HCT116 (cell line): Measurements from ENCODE around the gene TMCO4. TPM values are rescaled to one million over a fixed set of nuclear protein-coding genes. Genes with fewer than 3 reads are reported as not detected.

ENCODE experiments used
- ATAC-seq: fragments of 200-7000 bp; cut with Tn5 transposase; 2 replicates; pipeline ENCODE4 v1.9.1; 2020; ENCODE audit warnings: mild to moderate bottlenecking, moderate library complexity
- BruUV-seq: library from RNA; stranded (reverse); fragments of 400-500 nt; replicated peaks from 2 replicates; lab custom pipeline; 2021; lab: Mats Ljungman, UMichigan
- CTCF ChIA-PET: fragments of 300-600 bp; sonication (Branson Sonifier 250); formaldehyde crosslinking; loops from one replicate; lab custom pipeline; 2021; ENCODE audit warnings: antibody characterized with exemption; lab: Charles Lee
- POLR2A ChIA-PET: fragments of 300-600, 350-600 bp; sonication (Branson Sonifier 250); formaldehyde crosslinking; loops from one replicate; lab custom pipeline; 2021; ENCODE audit warnings: antibody characterized with exemption; lab: Charles Lee
- RAD21 ChIA-PET, 2 experiments: fragments of 300-600 bp; sonication (Branson Sonifier 250); formaldehyde crosslinking; loops; one replicate each; lab custom pipeline; 2023; ENCODE audit warnings: low total read pairs in 2 of 2; ENCODE audit not compliant: uncharacterized antibody in 2 of 2, unreplicated experiment in 2 of 2, low non-redundant PET in 1 of 2; lab: Charles Lee
- DNase-seq: peaks from one replicate; pipeline ENCODE4 v3.0.0-alpha.2; 2010; ENCODE audit warnings: low read depth, low spot score
- H2AFZ ChIP-seq: fragments of 200-600 bp; shearing (Covaris generic), sonication (generic); 2 replicates; pipeline ENCODE4 v1.6.1; 2017; ENCODE audit warnings: low read depth, mixed run types, mixed read lengths, antibody characterized with exemption, low read length; ENCODE audit not compliant: poor library complexity, severe bottlenecking
- H3K27ac ChIP-seq: 2 replicates; pipeline ENCODE4 v1.5.1; 2012; ENCODE audit warnings: low read depth, low read length
- H3K27me3 ChIP-seq: fragments of 200-600 bp; sonication (generic); 2 replicates; pipeline ENCODE4 v1.6.1; 2016; ENCODE audit warnings: mixed run types, low read length, mixed read lengths; ENCODE audit not compliant: insufficient read depth
- H3K36me3 ChIP-seq, 2 experiments: fragments of 200-500 bp in 1 of 2; fragments of 200-600 bp in 1 of 2; sonication (Bioruptor generic) in 1 of 2; sonication (generic) in 1 of 2; 2 replicates each; pipeline versions ENCODE4 v1.5.1 to v1.6.1; 2014 to 2016; ENCODE audit warnings: low read length in 2 of 2, inconsistent platforms in 1 of 2, mixed read lengths in 1 of 2, mixed run types in 1 of 2; ENCODE audit not compliant: insufficient read depth in 2 of 2, control insufficient read depth in 1 of 2
- H3K4me1 ChIP-seq, 2 experiments: fragments of 200-600 bp in 1 of 2; sonication (generic) in 1 of 2; 2 replicates each; pipeline versions ENCODE4 v1.5.1 to v1.6.1; 2012 to 2017; ENCODE audit warnings: low read length in 2 of 2, inconsistent platforms in 1 of 2, mild to moderate bottlenecking in 1 of 2, mixed read lengths in 1 of 2, mixed run types in 1 of 2, moderate library complexity in 1 of 2; ENCODE audit not compliant: insufficient read depth in 2 of 2, control insufficient read depth in 1 of 2
- H3K4me2 ChIP-seq: fragments of 200-600 bp; sonication (generic); 2 replicates; pipeline ENCODE4 v1.6.1; 2017; ENCODE audit warnings: mixed run types, low read length, mixed read lengths
- H3K4me3 ChIP-seq, 2 experiments: fragments of 200-600 bp in 1 of 2; sonication (generic) in 1 of 2; replicated peaks in 1 of 2; 2 replicates each; pipeline ENCODE4 v1.5.1; 2011 to 2016; ENCODE audit warnings: low read length in 2 of 2, control low read depth in 1 of 2, low read depth in 1 of 2, mild to moderate bottlenecking in 1 of 2, mixed read lengths in 1 of 2, mixed run types in 1 of 2
- H3K79me2 ChIP-seq: fragments of 200-600 bp; sonication (generic); 2 replicates; pipeline ENCODE4 v1.6.1; 2017; ENCODE audit warnings: mild to moderate bottlenecking, mixed run types, low read length, moderate library complexity, mixed read lengths; ENCODE audit not compliant: insufficient read depth
- H3K9ac ChIP-seq: fragments of 200-600 bp; sonication (generic); 2 replicates; pipeline ENCODE4 v1.6.1; 2016; ENCODE audit warnings: low read length, mixed read lengths
- H3K9me2 ChIP-seq: fragments of 200-600 bp; sonication (generic), shearing (Covaris generic); 2 replicates; pipeline ENCODE4 v1.6.1; 2017; ENCODE audit warnings: mixed run types, mild to moderate bottlenecking, moderate library complexity; ENCODE audit not compliant: insufficient read depth
- H3K9me3 ChIP-seq, 2 experiments: fragments of 200-500 bp in 1 of 2; fragments of 200-600 bp in 1 of 2; sonication (Bioruptor generic) in 1 of 2; sonication (generic) in 1 of 2; 2 replicates each; pipeline ENCODE4 v1.6.1; 2014 to 2017; ENCODE audit warnings: low read length in 2 of 2, mixed read lengths in 2 of 2, inconsistent platforms in 1 of 2, low read depth in 1 of 2, mild to moderate bottlenecking in 1 of 2, mixed run types in 1 of 2, moderate library complexity in 1 of 2; ENCODE audit not compliant: control insufficient read depth in 1 of 2, insufficient read depth in 1 of 2
- H4K20me1 ChIP-seq: fragments of 200-600 bp; sonication (generic), shearing (Covaris generic); 2 replicates; pipeline ENCODE4 v1.6.1; 2017; ENCODE audit warnings: mixed run types, mild to moderate bottlenecking, moderate library complexity; ENCODE audit not compliant: insufficient read depth
- ATF3 ChIP-seq: IDR thresholded peaks from 2 replicates; pipeline ENCODE4 v1.6.1; 2012
- CBX3 ChIP-seq: IDR thresholded peaks from 2 replicates; pipeline ENCODE4 v1.6.1; 2012; ENCODE audit warnings: low read depth
- CEBPB ChIP-seq: IDR thresholded peaks from 2 replicates; pipeline ENCODE4 v1.6.1; 2012; ENCODE audit warnings: low read depth
- CTCF ChIP-seq, 3 experiments: fragments of 200-600 bp in 1 of 3; sonication (generic) in 1 of 3; IDR thresholded peaks in 2 of 3; conservative IDR thresholded peaks in 1 of 3; 2 replicates each; pipeline ENCODE4 v1.5.1; 2012 to 2017; ENCODE audit warnings: low read depth in 2 of 3, low read length in 2 of 3, antibody characterized with exemption in 1 of 3, borderline replicate concordance in 1 of 3, control low read depth in 1 of 3, mild to moderate bottlenecking in 1 of 3, mixed read lengths in 1 of 3, mixed run types in 1 of 3, moderate library complexity in 1 of 3; ENCODE audit not compliant: insufficient read depth in 1 of 3
- ELF1 ChIP-seq: IDR thresholded peaks from 2 replicates; pipeline ENCODE4 v1.6.1; 2012; ENCODE audit warnings: low read depth, borderline replicate concordance
- FOSL1 ChIP-seq: IDR thresholded peaks from 2 replicates; pipeline ENCODE4 v1.6.1; 2012; ENCODE audit warnings: low read depth
- JUND ChIP-seq: IDR thresholded peaks from 2 replicates; pipeline ENCODE4 v1.6.1; 2012
- POLR2A ChIP-seq: IDR thresholded peaks from 2 replicates; pipeline ENCODE4 v1.7.0; 2011; ENCODE audit warnings: borderline replicate concordance; ENCODE audit not compliant: insufficient read depth, insufficient read length; ENCODE audit errors: extremely low read depth
- RAD21 ChIP-seq: IDR thresholded peaks from 2 replicates; pipeline ENCODE4 v1.6.1; 2012; ENCODE audit warnings: low read depth, mild to moderate bottlenecking
- REST ChIP-seq: IDR thresholded peaks from 2 replicates; pipeline ENCODE4 v1.6.1; 2012; ENCODE audit warnings: low read depth
- SIN3A ChIP-seq: IDR thresholded peaks from 2 replicates; pipeline ENCODE4 v1.6.1; 2012; ENCODE audit warnings: low read depth
- SP1 ChIP-seq: IDR thresholded peaks from 2 replicates; pipeline ENCODE4 v1.6.1; 2012; ENCODE audit warnings: low read depth
- SRF ChIP-seq: IDR thresholded peaks from 2 replicates; pipeline ENCODE4 v1.6.1; 2012; ENCODE audit warnings: low read depth
- TCF7L2 ChIP-seq: IDR thresholded peaks from 2 replicates; pipeline ENCODE4 v1.7.0; 2011; ENCODE audit warnings: borderline replicate concordance, inconsistent platforms; ENCODE audit not compliant: insufficient read depth, insufficient read length; ENCODE audit errors: extremely low read depth
- YY1 ChIP-seq: IDR thresholded peaks from 2 replicates; pipeline ENCODE4 v1.6.1; 2011; ENCODE audit warnings: low read length, low read depth, moderate library complexity, mild to moderate bottlenecking; ENCODE audit not compliant: insufficient replicate concordance; ENCODE audit errors: extremely low read depth
- ZBTB33 ChIP-seq: IDR thresholded peaks from 2 replicates; pipeline ENCODE4 v1.6.1; 2011; ENCODE audit warnings: mild to moderate bottlenecking, low read length, moderate library complexity; ENCODE audit not compliant: insufficient replicate concordance; ENCODE audit errors: extremely low read depth
- ZFX ChIP-seq: fragments of 450-650 bp; IDR thresholded peaks from 2 replicates; pipeline ENCODE4 v1.6.1; 2017
- ZNF274 ChIP-seq: fragments of 200-500 bp; sonication (Bioruptor generic); IDR thresholded peaks from 2 replicates; pipeline ENCODE4 v1.6.1; 2014; ENCODE audit warnings: mild to moderate bottlenecking, low read depth, low read length, inconsistent platforms
- intact Hi-C: fragments of 100-400 bp; cut with micrococcal nuclease; formaldehyde crosslinking; loops from 2 replicates; pipeline ENCODE4 v1.10.0; 2022
- total RNA-seq: library from RNA; stranded (reverse); gene quantifications from one replicate; pipeline ENCODE4 v1.2.1, GENCODE V29; 2021; ENCODE audit not compliant: unreplicated experiment

TMCO4 gene
- total RNA-seq, 1 experiment from 2014 or later = 12.7 TPM

GRCh38 chr1:19687414-19687813, 112.3 kb downstream of the TMCO4 start:
- ATAC-seq = no peak
- no peak overlapping the region for H3K27ac ChIP-seq
- no peak overlapping the region for H2AFZ ChIP-seq
- no TSS peak for BruUV-seq
- no peaks in the 10 kb centered on the region for H3K9me2 ChIP-seq
- H3K9ac ChIP-seq = no peak overlapping the region
- H3K27me3 ChIP-seq = no peaks in the 10 kb centered on the region
- H3K36me3 ChIP-seq = no peaks in the 10 kb centered on the region
- no peaks in the 10 kb centered on the region for H3K4me1 ChIP-seq
- intact Hi-C loops = no loop called here
- no peak overlapping the region for H3K4me2 ChIP-seq
- no peaks in the 10 kb centered on the region for H3K9me3 ChIP-seq
- H4K20me1 ChIP-seq = no peaks in the 10 kb centered on the region
- no peak for DNase-seq
- no peaks in the 10 kb centered on the region for H3K79me2 ChIP-seq
- POLR2A ChIA-PET = no interaction called here
- CTCF ChIA-PET = no interaction called here
- RAD21 ChIA-PET = no interaction called here
- TF ChIP-seq RAD21 (no peak), ELF1 (no peak), CTCF (IDR thresholded peaks at IDR 0.05 in 2 of 3, conservative IDR thresholded peaks at IDR 0.05 in 1 of 3; ENCODE audit: borderline replicate concordance in 1 of 3, insufficient read depth in 1 of 3, low read depth in 2 of 3, low read length in 2 of 3) (no peak), FOSL1 (no peak), YY1 (no peak), SIN3A (no peak), CBX3 (no peak), POLR2A (no peak), ZNF274 (no peak), TCF7L2 (no peak), SRF (no peak), ZFX (no peak), CEBPB (no peak), ATF3 (no peak), REST (no peak), ZBTB33 (no peak), SP1 (no peak), JUND (no peak)
- no peak overlapping the region for H3K4me3 ChIP-seq
